Epithelial cell of esophagus (primary cell): ENCODE data around the gene ATIC.

Experiments used
- DNase-seq: peaks from one replicate; pipeline ENCODE4 v3.0.0; 2010; ENCODE audit warnings: low read depth
- H3K4me3 ChIP-seq: 2 replicates; pipeline ENCODE4 v1.5.1; 2011; ENCODE audit warnings: mild to moderate bottlenecking, low read length, control low read depth
- TF ChIP-seq, protein P1 (sequence below): IDR thresholded peaks from 2 replicates; pipeline ENCODE4 v1.5.1; 2011; ENCODE audit warnings: low read depth, mild to moderate bottlenecking, low read length, control low read depth, inconsistent platforms; ENCODE audit not compliant: insufficient read depth; ENCODE audit errors: missing control alignments

ATIC gene

DNA sequence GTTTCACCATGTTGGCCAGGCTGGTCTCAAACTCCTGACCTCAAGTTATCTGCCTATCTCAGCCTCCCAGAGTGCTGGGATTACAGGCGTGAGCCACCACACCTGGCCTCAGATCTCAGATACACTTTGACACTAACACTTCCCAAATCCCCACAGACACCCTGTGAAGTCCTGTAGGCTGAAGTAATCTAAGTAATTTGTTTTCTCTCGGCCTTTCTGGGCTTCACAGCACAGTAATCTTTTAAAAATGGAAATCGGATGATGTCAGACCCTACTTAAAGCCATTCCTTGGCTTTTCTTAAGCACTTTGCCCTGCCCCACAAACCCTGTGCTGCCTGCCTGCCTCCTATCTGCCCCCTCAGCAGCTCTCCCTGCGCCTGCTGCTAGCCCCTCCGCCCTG, 16.2 kb downstream of the ATIC start:
- DNase-seq = no peak
- TF ChIP-seq, protein P1, sequence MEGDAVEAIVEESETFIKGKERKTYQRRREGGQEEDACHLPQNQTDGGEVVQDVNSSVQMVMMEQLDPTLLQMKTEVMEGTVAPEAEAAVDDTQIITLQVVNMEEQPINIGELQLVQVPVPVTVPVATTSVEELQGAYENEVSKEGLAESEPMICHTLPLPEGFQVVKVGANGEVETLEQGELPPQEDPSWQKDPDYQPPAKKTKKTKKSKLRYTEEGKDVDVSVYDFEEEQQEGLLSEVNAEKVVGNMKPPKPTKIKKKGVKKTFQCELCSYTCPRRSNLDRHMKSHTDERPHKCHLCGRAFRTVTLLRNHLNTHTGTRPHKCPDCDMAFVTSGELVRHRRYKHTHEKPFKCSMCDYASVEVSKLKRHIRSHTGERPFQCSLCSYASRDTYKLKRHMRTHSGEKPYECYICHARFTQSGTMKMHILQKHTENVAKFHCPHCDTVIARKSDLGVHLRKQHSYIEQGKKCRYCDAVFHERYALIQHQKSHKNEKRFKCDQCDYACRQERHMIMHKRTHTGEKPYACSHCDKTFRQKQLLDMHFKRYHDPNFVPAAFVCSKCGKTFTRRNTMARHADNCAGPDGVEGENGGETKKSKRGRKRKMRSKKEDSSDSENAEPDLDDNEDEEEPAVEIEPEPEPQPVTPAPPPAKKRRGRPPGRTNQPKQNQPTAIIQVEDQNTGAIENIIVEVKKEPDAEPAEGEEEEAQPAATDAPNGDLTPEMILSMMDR = no peak
- H3K4me3 ChIP-seq = no peak overlapping the region

GRCh38 chr2:215332872-215333595, 21.2 kb downstream of the ATIC start:
- no peak for DNase-seq
- no peak overlapping the region for H3K4me3 ChIP-seq
- TF ChIP-seq, protein P1 = no peak

DNA sequence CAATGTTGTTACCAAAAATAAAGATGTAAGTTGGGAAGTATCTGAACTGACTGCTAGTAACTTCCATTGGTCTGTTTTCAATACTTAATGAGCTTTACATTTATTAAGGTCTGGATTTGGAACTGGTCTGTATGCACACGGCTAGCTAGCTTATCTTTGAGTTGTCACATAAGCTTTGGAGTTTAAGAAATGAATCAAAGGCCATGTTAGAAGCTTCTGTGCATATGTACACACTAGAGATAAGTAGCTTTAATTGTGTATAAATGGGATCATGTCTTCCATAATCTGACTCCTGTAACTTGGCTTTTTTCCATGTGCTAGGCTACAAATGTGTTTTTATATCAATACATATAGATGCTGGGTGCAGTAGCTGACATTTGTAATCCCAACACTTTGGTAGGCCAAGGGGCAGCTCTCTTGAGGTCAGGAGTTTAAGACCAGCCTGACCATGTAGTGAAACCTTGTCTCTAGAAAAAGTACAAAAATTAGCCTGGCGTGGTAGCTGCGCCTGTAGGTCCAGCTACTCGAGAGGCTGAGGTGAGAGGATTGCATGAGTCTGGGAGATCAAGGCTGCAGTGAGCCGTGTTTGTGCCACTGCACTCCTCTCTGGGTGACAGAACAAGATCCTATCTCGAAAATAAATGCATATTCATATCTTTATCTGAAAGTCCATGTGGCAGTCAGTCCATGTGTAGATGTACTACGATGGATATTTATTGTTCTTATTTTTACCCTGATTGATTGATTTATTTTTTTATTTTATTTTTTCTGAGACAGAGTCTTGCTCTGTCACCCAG, 27.2 kb downstream of the ATIC start:
- no peak overlapping the region for H3K4me3 ChIP-seq
- TF ChIP-seq, protein P1 = no peak
- no peak for DNase-seq

- TF ChIP-seq, protein P1 = no peak
- peak; percentile 36 for DNase-seq
- no peak overlapping the region for H3K4me3 ChIP-seq
These were observed 36.0 kb downstream of the ATIC start for GRCh38 chr2:215347878-215348277.

DNA sequence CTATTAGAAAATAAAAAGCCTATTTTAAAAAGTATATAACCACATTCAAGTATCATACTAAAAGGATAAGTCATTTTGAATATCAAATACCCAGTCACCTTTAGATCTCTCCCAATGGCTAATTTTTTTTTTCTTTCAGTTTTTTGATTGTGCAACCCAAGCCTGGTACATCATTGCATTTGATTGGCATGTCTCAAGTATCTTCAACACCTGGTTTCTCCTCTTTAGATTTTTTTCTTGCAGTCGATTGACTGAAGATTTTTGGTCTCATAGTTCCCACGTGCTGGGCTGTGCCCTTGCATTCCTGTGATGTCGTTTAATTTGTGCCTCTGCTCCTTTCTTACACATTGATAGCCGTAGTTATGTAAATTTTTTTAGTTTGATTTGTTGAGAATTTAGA, 40.7 kb downstream of the ATIC start:
- TF ChIP-seq, protein P1 = no peak
- no peak for DNase-seq
- no peak overlapping the region for H3K4me3 ChIP-seq

DNA sequence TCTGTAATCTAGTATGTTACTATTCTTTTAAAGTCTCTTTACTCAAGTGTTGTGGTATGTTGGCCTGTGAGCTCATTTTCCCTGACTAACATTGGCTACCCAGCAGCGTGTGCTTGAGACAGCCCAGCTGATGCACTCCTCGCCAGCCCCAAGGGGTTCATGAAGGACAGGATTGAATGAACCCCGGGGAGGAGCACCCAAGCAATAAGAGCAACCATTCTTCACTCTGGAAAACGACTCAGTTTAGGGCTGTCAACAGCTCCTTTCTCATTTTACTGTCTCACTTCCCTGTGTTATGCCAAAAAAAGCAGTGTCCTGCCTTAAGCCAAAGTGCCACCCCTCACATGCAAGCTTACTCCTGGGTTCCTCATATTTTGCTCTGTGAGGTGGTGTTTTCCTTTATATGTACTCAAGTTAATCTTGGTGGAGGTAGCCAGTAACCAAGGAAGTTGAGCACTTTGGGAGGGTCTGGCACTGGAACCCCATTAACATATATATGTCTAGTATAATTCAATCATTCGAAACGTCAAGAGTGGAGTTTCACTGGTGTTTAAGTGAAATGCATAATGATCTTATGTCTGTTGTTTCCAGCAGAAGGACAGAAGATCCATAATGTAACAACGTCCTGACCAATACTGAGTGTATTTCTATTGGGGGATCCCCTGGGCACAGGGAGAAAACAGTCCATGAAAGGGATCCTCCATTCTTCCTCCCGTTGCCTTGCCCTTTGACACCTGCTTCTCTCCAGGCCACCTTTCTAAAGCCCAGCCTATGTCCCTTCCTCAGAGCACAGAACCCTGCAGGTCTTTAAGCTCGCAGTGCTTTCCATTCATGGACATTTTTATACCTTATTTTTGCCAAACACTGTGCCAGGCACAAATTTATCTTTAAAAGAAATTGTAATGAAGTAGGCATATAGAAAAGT, 43.2 kb downstream of the ATIC start:
- DNase-seq = no peak
- H3K4me3 ChIP-seq = no peak overlapping the region
- TF ChIP-seq, protein P1 = no peak
